HG02798 (cell line): Measurements from ENCODE around the gene SH3RF3.

Experiments
- ATAC-seq: cut with Tn5 transposase; IDR thresholded peaks from one replicate; pipeline ENCODE4 v1.9.1; 2021; ENCODE audit warnings: mild to moderate bottlenecking; ENCODE audit not compliant: unreplicated experiment, poor library complexity

The SH3RF3 gene

DNA sequence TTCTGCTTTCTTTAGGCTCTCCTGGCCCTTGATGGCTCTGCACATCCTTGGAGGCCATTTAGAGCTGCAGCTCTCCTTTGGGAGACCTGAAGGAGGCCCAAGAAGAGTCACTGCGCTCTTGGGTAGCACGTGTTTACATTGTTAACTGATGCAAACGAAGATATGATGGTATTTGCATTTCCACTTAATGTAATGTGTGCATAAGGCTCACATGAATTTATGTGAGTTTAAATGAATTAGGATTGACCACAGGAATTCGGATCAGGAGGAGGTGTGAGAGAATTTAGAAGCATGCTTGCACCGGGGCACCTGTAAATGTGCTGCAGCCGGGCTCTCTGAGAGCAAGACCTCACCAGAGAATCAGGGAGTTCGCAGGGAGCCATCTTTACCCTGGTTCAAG, 7.5 kb downstream of the SH3RF3 start:
- ATAC-seq = no peak

DNA sequence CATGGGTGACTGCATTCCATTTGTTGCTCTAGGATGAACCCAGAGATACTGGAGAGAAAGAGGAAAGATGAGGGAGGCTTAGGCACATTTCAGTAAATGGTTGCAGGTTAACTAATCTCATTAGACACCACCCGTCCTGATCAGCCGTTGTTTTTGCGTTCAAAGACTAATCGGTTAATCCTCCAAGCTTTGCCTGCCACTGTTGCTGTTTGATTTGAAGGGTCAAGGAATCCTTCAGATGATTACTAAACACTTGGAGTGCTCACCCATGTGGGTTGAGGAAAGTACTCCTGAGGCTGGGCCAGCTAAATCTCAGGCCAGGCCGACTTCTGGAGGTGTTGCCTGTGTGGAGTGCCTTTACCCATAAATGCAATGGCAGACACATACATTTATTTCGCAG, 8.6 kb downstream of the SH3RF3 start:
- ATAC-seq = no peak

- ATAC-seq = no peak
Observed at GRCh38 chr2:109138449-109138848, 9.4 kb downstream of the SH3RF3 start.

GRCh38 chr2:109139002-109139401, 10.0 kb downstream of the SH3RF3 start:
- no peak for ATAC-seq

GRCh38 chr2:109139865-109140396, 10.9 kb downstream of the SH3RF3 start:
- no peak for ATAC-seq

GRCh38 chr2:109141006-109141600, 12.1 kb downstream of the SH3RF3 start:
- ATAC-seq = no peak

DNA sequence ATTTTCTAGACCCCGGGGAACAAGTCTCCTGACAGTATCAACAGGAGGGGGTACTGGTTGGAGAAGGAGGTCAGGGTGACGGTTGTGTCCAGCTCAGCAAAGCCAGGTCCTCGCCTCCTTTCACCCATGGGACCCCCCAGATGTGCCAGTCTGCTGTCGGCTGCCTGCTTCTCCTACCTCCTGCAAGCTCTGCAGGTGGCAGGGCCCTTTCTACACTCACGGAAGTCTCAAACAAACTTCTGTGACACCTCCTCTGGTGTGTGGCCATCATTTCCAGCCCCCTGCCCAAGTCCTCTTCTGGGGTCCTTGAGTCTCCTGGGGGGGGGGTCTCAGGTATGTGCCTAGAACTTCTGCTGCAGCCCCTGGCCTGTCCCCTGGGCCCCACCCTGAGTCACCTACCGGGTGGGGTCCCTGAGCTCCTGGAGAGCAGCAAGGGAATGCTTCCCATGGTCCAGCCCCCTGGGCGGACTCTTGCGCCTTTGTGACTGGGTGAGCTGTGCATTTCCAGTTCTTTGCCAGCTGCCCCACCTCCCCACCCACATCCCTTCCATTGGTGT, 12.8 kb downstream of the SH3RF3 start:
- ATAC-seq = no peak

GRCh38 chr2:109142416-109143210, 13.6 kb downstream of the SH3RF3 start:
- no peak for ATAC-seq

GRCh38 chr2:109143214-109144187, 14.5 kb downstream of the SH3RF3 start:
- ATAC-seq = peak; percentile 91

DNA sequence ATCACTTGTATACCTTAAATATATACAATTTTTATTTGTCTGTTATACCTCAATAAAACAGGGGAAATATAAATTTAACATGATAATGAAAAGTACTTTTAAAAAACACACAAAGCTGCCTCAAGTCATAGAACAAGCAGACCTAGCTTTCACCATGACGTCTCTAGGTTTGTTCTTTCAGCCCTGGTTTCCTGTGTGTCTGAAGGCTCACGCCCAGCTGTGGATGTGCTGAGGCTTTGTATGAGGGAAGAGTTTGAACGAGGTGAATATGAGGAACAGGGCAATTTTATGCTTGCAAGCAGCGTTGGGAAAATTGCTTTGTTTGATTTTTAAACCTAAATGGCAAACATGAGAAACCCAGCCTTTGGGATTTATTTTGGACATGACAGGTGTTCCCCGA, 15.3 kb downstream of the SH3RF3 start:
- ATAC-seq = peak; percentile 33

DNA sequence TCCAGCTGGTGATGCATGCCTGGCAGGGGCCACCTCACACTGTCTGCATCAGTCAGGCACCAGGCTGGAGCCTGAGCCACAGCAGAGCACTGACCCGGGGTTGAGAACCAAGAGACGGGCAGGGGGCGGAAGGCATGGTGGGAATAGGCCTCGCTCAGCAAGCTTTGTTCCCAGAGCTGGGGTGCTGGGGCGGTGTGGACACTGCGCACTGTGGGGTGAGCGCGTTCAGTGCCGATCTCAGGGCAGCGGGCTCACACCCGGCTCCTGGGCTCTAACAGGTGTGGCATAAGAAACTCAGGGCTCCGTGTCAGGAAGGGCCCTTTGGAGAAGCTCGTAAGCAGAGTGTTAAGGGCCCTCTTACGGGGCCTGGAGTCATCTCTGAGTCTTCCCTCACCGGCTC, 15.7 kb downstream of the SH3RF3 start:
- ATAC-seq = no peak

GRCh38 chr2:109145286-109145685, 16.3 kb downstream of the SH3RF3 start:
- no peak for ATAC-seq

- no peak for ATAC-seq
Observed at GRCh38 chr2:109147405-109147804, 18.4 kb downstream of the SH3RF3 start.

DNA sequence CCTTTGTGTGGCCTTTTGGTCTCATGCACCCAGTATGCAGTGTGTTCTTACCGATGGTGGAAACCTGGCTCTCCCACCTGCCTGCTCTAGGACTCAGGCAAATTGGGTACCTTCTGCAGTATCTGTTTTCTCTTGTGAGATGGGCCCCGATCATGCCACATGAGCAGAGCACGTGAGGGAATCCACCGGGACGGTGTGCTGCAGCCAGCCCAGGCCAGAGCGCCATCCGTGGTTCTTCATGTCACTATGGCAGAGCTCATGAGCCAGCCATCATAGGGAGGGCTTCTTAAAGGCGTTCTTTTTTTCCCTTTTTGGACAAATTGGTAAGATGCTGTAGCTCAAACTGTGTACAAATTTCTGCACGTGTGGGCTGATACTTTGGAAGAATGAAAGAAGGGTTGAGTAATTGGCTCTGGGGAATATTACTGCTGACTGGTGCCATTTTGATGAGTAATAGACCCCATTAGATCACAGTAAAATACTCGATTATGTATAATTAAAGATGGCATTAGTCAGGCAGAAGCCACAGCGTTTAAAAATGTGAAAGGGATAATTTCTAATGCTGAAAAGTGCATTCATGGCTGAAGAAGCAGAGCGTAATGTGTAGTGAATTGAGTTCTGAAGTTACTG, 19.2 kb downstream of the SH3RF3 start:
- ATAC-seq = no peak

GRCh38 chr2:109148991-109149645, 20.1 kb downstream of the SH3RF3 start:
- ATAC-seq = no peak

- ATAC-seq = no peak
Observed at GRCh38 chr2:109150559-109150958, 21.6 kb downstream of the SH3RF3 start.

DNA sequence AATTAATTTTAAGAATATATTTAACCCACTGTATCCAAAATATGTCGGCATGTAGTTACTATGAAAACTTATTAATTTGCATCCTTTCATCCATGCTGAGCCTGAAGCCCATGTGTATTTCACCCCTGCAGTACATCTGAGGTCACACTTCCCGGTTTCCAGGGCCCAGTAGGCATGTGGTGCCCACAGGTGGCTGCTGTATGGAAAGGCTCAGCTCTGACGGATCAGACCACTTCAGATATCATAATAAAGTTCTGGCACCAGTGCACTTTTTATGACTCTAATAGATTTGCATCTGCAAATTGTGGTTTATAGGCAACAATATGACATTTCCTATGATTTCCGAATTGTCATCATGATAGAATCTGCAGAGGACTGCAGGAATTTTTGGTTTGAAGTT, 22.5 kb downstream of the SH3RF3 start:
- ATAC-seq = no peak

DNA sequence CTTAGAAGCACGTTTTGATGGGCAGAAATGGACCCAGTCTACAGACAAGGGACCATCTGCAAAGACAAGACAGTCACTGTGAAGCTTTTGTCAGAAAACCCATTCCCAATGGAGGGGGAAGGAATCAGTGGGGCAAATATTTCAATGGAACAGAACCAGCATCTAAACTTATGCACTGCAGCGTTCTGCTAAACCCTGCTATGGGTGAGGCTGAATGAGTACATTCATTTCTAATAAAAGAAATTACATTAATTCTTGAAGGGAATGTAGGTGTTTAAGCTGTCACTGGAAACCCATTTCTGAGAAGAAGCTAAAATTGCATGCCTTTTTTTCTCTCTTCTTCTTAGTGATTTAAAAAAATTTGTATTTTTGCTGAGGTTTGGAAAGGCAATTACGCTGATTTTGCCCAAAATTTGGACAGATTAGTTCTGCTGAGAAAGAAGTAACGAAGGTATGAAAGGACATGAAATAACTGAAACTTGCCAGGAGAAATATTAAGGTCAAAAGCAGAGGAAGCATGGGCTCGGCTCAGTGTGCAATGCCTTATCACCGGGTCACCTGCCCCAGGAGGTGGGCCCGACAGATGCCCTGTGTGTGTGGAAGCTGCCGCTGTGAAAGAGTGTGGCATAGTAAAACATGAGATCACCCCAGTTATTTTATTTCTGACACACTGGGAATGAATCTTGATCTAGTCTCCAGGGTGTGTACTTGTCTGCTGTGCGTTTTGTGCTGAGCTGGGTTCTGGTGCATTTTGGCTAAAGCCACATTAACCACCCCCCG, 24.2 kb downstream of the SH3RF3 start:
- ATAC-seq = no peak

DNA sequence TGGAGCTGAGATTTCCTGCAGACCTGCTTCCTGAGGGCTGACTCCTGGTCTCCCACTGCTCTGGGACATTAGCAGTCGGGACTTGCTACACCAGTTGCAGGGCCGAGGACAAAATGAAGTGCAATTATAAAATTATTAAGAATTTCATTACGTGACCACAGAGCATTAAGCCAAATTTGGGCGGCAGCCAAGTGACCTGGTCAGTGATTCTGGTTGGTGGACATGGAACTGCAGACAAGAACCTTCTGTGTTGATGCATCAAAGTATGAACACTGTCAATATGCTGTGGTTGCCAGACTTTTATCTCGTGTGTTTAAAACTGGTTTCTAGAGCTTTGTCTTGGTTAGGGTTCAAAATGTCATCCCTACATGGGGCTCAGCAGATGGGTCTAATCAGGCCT, 24.8 kb downstream of the SH3RF3 start:
- ATAC-seq = no peak
